ENCODE results near the gene TLR9. TPM values are rescaled to one million over a fixed set of nuclear protein-coding genes. Genes with fewer than 3 reads are reported as not detected.

TLR9 gene
- total RNA-seq, 3 donors from 2014 or later: 0.29 TPM; not detected in 2

DNA sequence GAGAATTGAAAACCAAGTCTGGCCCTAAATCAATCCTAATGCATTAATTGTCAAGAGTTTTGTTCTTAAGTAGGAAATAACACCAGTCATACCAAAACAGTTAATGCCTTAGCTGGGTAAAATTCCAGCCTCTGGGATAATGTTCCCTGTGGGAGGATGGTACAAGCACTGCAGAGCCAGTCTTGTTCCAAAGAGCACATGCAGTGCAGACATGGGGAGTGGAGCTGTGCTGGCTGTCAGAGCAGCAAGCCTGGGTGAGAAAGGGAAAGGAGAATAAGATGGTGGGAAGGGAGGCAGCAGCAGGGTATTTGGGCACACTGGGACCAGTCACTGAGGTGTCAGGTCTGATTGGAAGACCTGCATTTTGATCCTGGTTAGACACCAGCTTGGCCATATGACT lies 15.4 kb downstream of the TLR9 start:
- H3K4me3 ChIP-seq: no peak overlapping the region

DNA sequence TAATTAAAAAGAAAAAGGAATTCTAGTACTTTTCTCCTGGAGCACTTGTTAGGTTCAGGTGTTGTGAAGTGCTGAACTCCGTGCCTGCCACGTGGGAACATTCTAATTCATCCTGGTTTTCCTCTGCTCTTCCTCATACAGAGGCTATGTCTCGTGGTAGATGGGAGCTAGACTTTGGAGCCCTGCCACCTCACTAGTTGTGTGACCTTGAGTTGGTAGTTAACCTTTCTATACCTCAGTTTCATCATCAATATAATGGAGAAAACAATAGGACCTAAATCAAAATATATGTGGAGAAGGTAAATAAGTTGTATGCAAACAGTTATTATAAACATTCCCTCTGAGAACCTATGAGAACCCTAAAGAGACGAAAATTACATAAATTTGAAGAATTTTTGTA lies 16.9 kb downstream of the TLR9 start:
- intact Hi-C loops (cut with DNase I; ENCODE audit: low total_unique reads): no loop called here
- H3K27ac ChIP-seq: no peak overlapping the region
- TF ChIP-seq POLR2AphosphoS5 (IDR thresholded peaks at IDR 0.05): no peak
- TF ChIP-seq, protein P1, sequence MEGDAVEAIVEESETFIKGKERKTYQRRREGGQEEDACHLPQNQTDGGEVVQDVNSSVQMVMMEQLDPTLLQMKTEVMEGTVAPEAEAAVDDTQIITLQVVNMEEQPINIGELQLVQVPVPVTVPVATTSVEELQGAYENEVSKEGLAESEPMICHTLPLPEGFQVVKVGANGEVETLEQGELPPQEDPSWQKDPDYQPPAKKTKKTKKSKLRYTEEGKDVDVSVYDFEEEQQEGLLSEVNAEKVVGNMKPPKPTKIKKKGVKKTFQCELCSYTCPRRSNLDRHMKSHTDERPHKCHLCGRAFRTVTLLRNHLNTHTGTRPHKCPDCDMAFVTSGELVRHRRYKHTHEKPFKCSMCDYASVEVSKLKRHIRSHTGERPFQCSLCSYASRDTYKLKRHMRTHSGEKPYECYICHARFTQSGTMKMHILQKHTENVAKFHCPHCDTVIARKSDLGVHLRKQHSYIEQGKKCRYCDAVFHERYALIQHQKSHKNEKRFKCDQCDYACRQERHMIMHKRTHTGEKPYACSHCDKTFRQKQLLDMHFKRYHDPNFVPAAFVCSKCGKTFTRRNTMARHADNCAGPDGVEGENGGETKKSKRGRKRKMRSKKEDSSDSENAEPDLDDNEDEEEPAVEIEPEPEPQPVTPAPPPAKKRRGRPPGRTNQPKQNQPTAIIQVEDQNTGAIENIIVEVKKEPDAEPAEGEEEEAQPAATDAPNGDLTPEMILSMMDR (IDR thresholded peaks at IDR 0.05): no peak
- no peak for TF ChIP-seq POLR2A (IDR thresholded peaks at IDR 0.05)

More for the DNA sequence above, 15.4 kb downstream of the TLR9 start:
- DNase-seq (ENCODE audit: low spot score in 2 of 2): no peak
- H3K27ac ChIP-seq: no peak overlapping the region
- no peaks in the 10 kb centered on the region for H3K4me1 ChIP-seq
- H3K27me3 ChIP-seq: no peaks in the 10 kb centered on the region
- TF ChIP-seq, protein P1 (IDR thresholded peaks at IDR 0.05): no peak
- TF ChIP-seq POLR2A (IDR thresholded peaks at IDR 0.05): no peak
- TF ChIP-seq POLR2AphosphoS5 (IDR thresholded peaks at IDR 0.05): no peak
- intact Hi-C loops (cut with DNase I; ENCODE audit: low total_unique reads): no loop called here
- H3K36me3 ChIP-seq: peaks cover 18% of the 10 kb centered on the region
- H3K9me3 ChIP-seq: no peaks in the 10 kb centered on the region

DNA sequence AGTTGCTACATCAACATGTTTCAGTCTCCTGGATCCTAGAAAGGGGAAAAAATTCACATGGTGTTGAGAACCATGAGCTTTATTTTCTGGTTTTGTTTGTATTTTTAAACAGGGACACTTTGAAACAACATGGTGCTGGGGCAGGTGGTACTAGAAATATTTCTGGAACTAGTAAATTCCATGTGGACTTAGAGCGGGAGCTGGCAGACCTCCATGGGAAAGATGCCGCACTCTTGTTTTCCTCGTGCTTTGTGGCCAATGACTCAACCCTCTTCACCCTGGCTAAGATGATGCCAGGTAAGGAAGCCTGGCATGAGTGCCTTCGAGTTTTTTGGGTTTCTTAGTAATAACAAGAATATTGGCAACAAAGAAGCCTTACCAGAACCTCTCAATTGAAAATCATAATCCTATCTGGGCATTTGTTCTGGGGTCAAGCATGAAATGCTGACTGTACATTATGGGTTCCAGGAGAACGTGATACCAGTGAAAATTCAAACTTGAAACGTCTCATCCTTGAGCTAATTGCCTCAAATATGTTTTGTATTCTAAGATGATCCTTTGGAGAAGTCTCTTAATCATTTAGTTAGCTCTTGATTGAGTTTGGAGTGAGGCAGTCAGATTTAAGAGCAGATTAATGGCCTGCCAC lies 19.6 kb downstream of the TLR9 start:
- Histone ChIP-seq H3K9me3 (no peaks in the 10 kb centered on the region), H3K27ac (peak overlapping the region in 1 of 2 donors; percentile 41), H3K36me3 (peaks cover 7% of the 10 kb centered on the region), H3K4me1 (no peaks in the 10 kb centered on the region), H3K27me3 (no peaks in the 10 kb centered on the region), H3K4me3 (no peak overlapping the region)
- intact Hi-C loops (cut with DNase I; ENCODE audit: low total_unique reads): no loop called here
- DNase-seq (ENCODE audit: low spot score in 2 of 2): no peak
- TF ChIP-seq POLR2A (IDR thresholded peaks at IDR 0.05) (no peak), POLR2AphosphoS5 (IDR thresholded peaks at IDR 0.05) (no peak)
- TF ChIP-seq, protein P1 (IDR thresholded peaks at IDR 0.05): no peak

More for the DNA sequence above, 16.9 kb downstream of the TLR9 start:
- Histone ChIP-seq H3K4me1 (no peaks in the 10 kb centered on the region), H3K27me3 (no peaks in the 10 kb centered on the region), H3K36me3 (peaks cover 13% of the 10 kb centered on the region), H3K9me3 (no peaks in the 10 kb centered on the region), H3K4me3 (no peak overlapping the region)
- DNase-seq (ENCODE audit: low spot score in 2 of 2): no peak

DNA sequence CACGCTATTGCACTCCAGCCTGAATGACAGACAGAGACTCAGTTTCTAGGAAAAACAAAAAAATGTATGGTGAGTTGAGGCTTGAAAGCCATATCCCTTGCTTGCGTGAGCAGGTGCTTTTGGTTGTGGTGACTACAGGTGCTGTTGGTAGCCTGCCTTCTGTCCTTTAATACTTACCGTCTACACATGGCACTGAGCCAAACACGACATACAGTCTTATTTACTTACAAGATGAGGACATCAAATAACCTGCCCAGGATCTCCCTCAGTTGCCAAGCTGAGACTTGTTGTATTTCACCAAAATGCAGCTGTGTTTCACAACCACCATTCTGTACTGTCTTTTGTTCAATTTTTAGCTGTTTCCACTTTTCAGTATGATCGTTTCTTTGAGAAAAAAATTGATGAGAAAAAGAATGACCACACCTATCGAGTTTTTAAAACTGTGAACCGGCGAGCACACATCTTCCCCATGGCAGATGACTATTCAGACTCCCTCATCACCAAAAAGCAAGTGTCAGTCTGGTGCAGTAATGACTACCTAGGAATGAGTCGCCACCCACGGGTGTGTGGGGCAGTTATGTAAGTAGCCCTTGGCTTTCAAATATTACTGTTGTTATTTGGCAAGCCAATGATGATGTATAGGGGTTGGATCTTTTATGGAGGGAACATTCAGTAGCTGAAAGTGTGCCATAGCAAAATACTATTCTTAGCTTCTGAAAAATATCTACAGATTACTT lies 20.9 kb downstream of the TLR9 start:
- H3K9me3 ChIP-seq: no peaks in the 10 kb centered on the region
- intact Hi-C loops (cut with DNase I; ENCODE audit: low total_unique reads): no loop called here
- H3K4me3 ChIP-seq: no peak overlapping the region
- H3K36me3 ChIP-seq: peaks cover 7% of the 10 kb centered on the region
- DNase-seq (ENCODE audit: low spot score in 2 of 2): peak in 1 of 2 donors; percentile 56
- no peaks in the 10 kb centered on the region for H3K27me3 ChIP-seq
- TF ChIP-seq POLR2AphosphoS5 (IDR thresholded peaks at IDR 0.05): no peak
- TF ChIP-seq, protein P1 (IDR thresholded peaks at IDR 0.05): no peak
- no peak for TF ChIP-seq POLR2A (IDR thresholded peaks at IDR 0.05)
- H3K4me1 ChIP-seq: no peaks in the 10 kb centered on the region
- H3K27ac ChIP-seq: peak overlapping the region in 1 of 2 donors; percentile 13

DNA sequence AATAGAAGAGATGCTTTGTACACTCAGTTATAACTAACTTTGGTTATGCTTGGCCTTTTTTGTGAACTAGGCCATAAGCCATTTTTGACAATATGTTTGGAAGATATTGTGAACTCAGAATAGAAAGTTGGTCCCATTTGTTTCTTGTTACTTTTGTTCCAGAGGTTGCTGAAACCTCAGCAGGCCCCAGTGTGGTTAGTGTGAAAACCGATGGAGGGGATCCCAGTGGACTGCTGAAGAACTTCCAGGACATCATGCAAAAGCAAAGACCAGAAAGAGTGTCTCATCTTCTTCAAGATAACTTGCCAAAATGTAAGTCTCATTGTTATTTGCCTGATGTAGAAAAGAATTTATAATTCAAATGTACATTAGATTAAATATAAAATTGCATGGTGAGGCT lies 21.7 kb downstream of the TLR9 start:
- no peak for DNase-seq (ENCODE audit: low spot score in 2 of 2)
- no peaks in the 10 kb centered on the region for H3K27me3 ChIP-seq
- H3K4me3 ChIP-seq: no peak overlapping the region
- no peak for TF ChIP-seq POLR2A (IDR thresholded peaks at IDR 0.05)
- TF ChIP-seq POLR2AphosphoS5 (IDR thresholded peaks at IDR 0.05): no peak
- TF ChIP-seq, protein P1 (IDR thresholded peaks at IDR 0.05): no peak
- no peak overlapping the region for H3K27ac ChIP-seq
- H3K4me1 ChIP-seq: no peaks in the 10 kb centered on the region
- intact Hi-C loops (cut with DNase I; ENCODE audit: low total_unique reads): no loop called here
- peaks cover 3% of the 10 kb centered on the region for H3K36me3 ChIP-seq
- H3K9me3 ChIP-seq: no peaks in the 10 kb centered on the region
